ENCODE data around the gene P4HA1.

Gene P4HA1

GRCh38 chr10:73131301-73131700 lies 34.6 kb upstream of the P4HA1 start:
- no peak for TF ChIP-seq CTCF (conservative IDR thresholded peaks at IDR 0.05; ENCODE audit: control insufficient read depth, insufficient read depth, low read depth, low read length)
- peak; percentile 42 for DNase-seq (ENCODE audit: low read depth)
- H3K4me3 ChIP-seq (ENCODE audit: control insufficient read depth, low read depth, low read length), result no peak overlapping the region

GRCh38 chr10:73126343-73126742 lies 29.7 kb upstream of the P4HA1 start:
- no peak for TF ChIP-seq CTCF (conservative IDR thresholded peaks at IDR 0.05; ENCODE audit: control insufficient read depth, insufficient read depth, low read depth, low read length)

GRCh38 chr10:73119952-73120351 lies 23.3 kb upstream of the P4HA1 start:
- no peak overlapping the region for H3K4me3 ChIP-seq (ENCODE audit: control insufficient read depth, low read depth, low read length)
- DNase-seq (ENCODE audit: low read depth), result no peak
- TF ChIP-seq CTCF (conservative IDR thresholded peaks at IDR 0.05; ENCODE audit: control insufficient read depth, insufficient read depth, low read depth, low read length), result no peak

More at GRCh38 chr10:73126343-73126742, 29.7 kb upstream of the P4HA1 start:
- DNase-seq (ENCODE audit: low read depth), result peak; percentile 22
- H3K4me3 ChIP-seq (ENCODE audit: control insufficient read depth, low read depth, low read length), result no peak overlapping the region

- DNase-seq (ENCODE audit: low read depth), result no peak
- no peak overlapping the region for H3K4me3 ChIP-seq (ENCODE audit: control insufficient read depth, low read depth, low read length)
- no peak for TF ChIP-seq CTCF (conservative IDR thresholded peaks at IDR 0.05; ENCODE audit: control insufficient read depth, insufficient read depth, low read depth, low read length)
These were observed 22.8 kb upstream of the P4HA1 start for GRCh38 chr10:73119457-73119856.

- DNase-seq (ENCODE audit: low read depth), result peak; percentile 76
- no peak overlapping the region for H3K4me3 ChIP-seq (ENCODE audit: control insufficient read depth, low read depth, low read length)
- no peak for TF ChIP-seq CTCF (conservative IDR thresholded peaks at IDR 0.05; ENCODE audit: control insufficient read depth, insufficient read depth, low read depth, low read length)
These were observed 21.5 kb upstream of the P4HA1 start for GRCh38 chr10:73117976-73118743.

GRCh38 chr10:73116017-73116416 lies 19.4 kb upstream of the P4HA1 start:
- no peak for TF ChIP-seq CTCF (conservative IDR thresholded peaks at IDR 0.05; ENCODE audit: control insufficient read depth, insufficient read depth, low read depth, low read length)
- no peak for DNase-seq (ENCODE audit: low read depth)
- H3K4me3 ChIP-seq (ENCODE audit: control insufficient read depth, low read depth, low read length), result no peak overlapping the region
